PC-9 (cell line): Measurements from ENCODE around the gene TNK2. TPM values are rescaled to one million over a fixed set of nuclear protein-coding genes. Genes with fewer than 3 reads are reported as not detected.

ENCODE experiments used
- BruUV-seq: library from RNA; stranded (reverse); fragments of 400-500 nt; replicated peaks from 2 replicates; lab custom pipeline; 2021; lab: Mats Ljungman, UMichigan
- CTCF ChIA-PET: fragments of 300-600 bp; sonication (Branson Sonifier 250); formaldehyde crosslinking; loops from one replicate; lab custom pipeline; 2022; ENCODE audit warnings: antibody characterized with exemption; lab: Charles Lee
- POLR2A ChIA-PET: fragments of 300-600 bp; sonication (Branson Sonifier 250); formaldehyde crosslinking; loops from one replicate; lab custom pipeline; 2022; ENCODE audit warnings: antibody characterized with exemption; ENCODE audit not compliant: unreplicated experiment; lab: Charles Lee
- DNase-seq, 2 experiments: peaks; one replicate each; pipeline versions ENCODE4 v3.0.0 to v3.0.0-alpha.2; 2015 to 2022; ENCODE audit warnings: mixed read lengths in 1 of 2
- H2AFZ ChIP-seq: fragments of 200-600 bp; sonication (generic); 2 replicates; pipeline ENCODE4 v1.8.1; 2017; ENCODE audit warnings: antibody characterized with exemption
- H3F3A ChIP-seq: fragments of 200-600 bp; sonication (generic); 2 replicates; pipeline ENCODE4 v1.8.1; 2017; ENCODE audit warnings: antibody characterized with exemption, mild to moderate bottlenecking, low read depth; ENCODE audit not compliant: insufficient read depth
- H3K27ac ChIP-seq: fragments of 200-600 bp; sonication (generic); 2 replicates; pipeline ENCODE4 v1.6.1; 2016; ENCODE audit warnings: mixed run types
- H3K27me3 ChIP-seq: fragments of 200-600 bp; sonication (generic); 2 replicates; pipeline ENCODE4 v1.6.1; 2016; ENCODE audit warnings: low read depth, mixed run types; ENCODE audit not compliant: insufficient read depth
- H3K36me3 ChIP-seq: fragments of 200-600 bp; sonication (generic); 2 replicates; pipeline ENCODE4 v1.6.1; 2016; ENCODE audit warnings: low read depth, mixed run types
- H3K4me1 ChIP-seq: fragments of 200-600 bp; sonication (generic); replicated peaks from 2 replicates; pipeline ENCODE4 v1.6.1; 2016; ENCODE audit warnings: mixed run types; ENCODE audit not compliant: insufficient read depth
- H3K4me2 ChIP-seq: fragments of 200-600 bp; sonication (generic); 2 replicates; pipeline ENCODE4 v1.6.1; 2017; ENCODE audit warnings: mixed run types
- H3K4me3 ChIP-seq: fragments of 200-600 bp; sonication (generic); 2 replicates; pipeline ENCODE4 v1.6.1; 2016; ENCODE audit warnings: mixed run types
- H3K79me2 ChIP-seq: fragments of 200-600 bp; sonication (generic); 2 replicates; pipeline ENCODE4 v1.6.1; 2017; ENCODE audit warnings: low read depth, mixed run types
- H3K9me2 ChIP-seq: fragments of 200-600 bp; sonication (generic); 2 replicates; pipeline ENCODE4 v1.8.1; 2017; ENCODE audit warnings: mild to moderate bottlenecking; ENCODE audit not compliant: insufficient read depth
- H3K9me3 ChIP-seq: fragments of 200-600 bp; sonication (generic); 2 replicates; pipeline ENCODE4 v1.8.1; 2016; ENCODE audit warnings: low read depth; ENCODE audit not compliant: insufficient read depth
- H4K20me1 ChIP-seq: fragments of 200-600 bp; sonication (generic); 2 replicates; pipeline ENCODE4 v1.8.1; 2017; ENCODE audit not compliant: insufficient read depth
- CTCF ChIP-seq: fragments of 200-600 bp; sonication (generic); conservative IDR thresholded peaks from 2 replicates; pipeline ENCODE4 v1.6.1; 2017; ENCODE audit warnings: mixed run types, antibody characterized with exemption, mild to moderate bottlenecking, moderate library complexity
- EZH2 ChIP-seq: fragments of 200-600 bp; sonication (generic); IDR thresholded peaks from 2 replicates; pipeline ENCODE4 v1.8.0; 2017; ENCODE audit warnings: antibody characterized with exemption, low read depth
- intact Hi-C: fragments of 100-400 bp; cut with micrococcal nuclease; formaldehyde crosslinking; loops from one replicate; pipeline ENCODE4 v1.10.0; 2022; ENCODE audit not compliant: unreplicated experiment
- total RNA-seq: library from RNA; stranded (reverse); gene quantifications from 2 replicates; pipeline ENCODE4 v1.2.3, GENCODE V29; 2021

TNK2 gene
- total RNA-seq, 1 experiment from 2014 or later, result 118 TPM

- ChIA-PET CTCF (no interaction called here), POLR2A (interaction anchor here (0.7 to 1.2 kb wide), 2 partner anchors 11 to 118 kb away, joined by 8 read pairs; no protein-coding TSS in a partner anchor)
- DNase-seq, result no peak
- Histone ChIP-seq H3F3A (peaks cover 54% of the 10 kb centered on the region), H3K9me3 (no peaks in the 10 kb centered on the region), H3K4me3 (peak overlapping the region; percentile 69; the same call in 1 of the 2 replicates), H3K9me2 (no peaks in the 10 kb centered on the region), H4K20me1 (no peaks in the 10 kb centered on the region), H3K36me3 (0 out of 2 replicates have a peak, but pooled peaks cover 5% of the 10 kb centered on the region), H2AFZ (no peak overlapping the region), H3K79me2 (peaks cover 39% of the 10 kb centered on the region), H3K4me1 (peaks cover 79% of the 10 kb centered on the region), H3K4me2 (peak overlapping the region; percentile 89), H3K27ac (peak overlapping the region; percentile 95), H3K27me3 (no peaks in the 10 kb centered on the region)
- BruUV-seq, result no TSS peak
- intact Hi-C loops, result loop anchor here (1.0 to 2.0 kb wide), 4 partner anchors 17 to 123 kb away; partner anchors contain the start of gene MUC20
- TF ChIP-seq EZH2 (no peak), CTCF (no peak)
Measured at GRCh38 chr3:195820901-195821300, 87.5 kb downstream of the TNK2 start.

GRCh38 chr3:195820186-195820585 lies 88.2 kb downstream of the TNK2 start:
- Histone ChIP-seq H3K27ac (peak overlapping the region; percentile 95), H3K9me2 (no peaks in the 10 kb centered on the region), H3K4me3 (no peak overlapping the region; the same call in 1 of the 2 replicates), H3K9me3 (no peaks in the 10 kb centered on the region), H3K4me2 (peak overlapping the region; percentile 89), H3K79me2 (peaks cover 32% of the 10 kb centered on the region), H3K36me3 (no peaks in the 10 kb centered on the region), H3K4me1 (peaks cover 79% of the 10 kb centered on the region), H2AFZ (no peak overlapping the region), H4K20me1 (no peaks in the 10 kb centered on the region), H3F3A (peaks cover 52% of the 10 kb centered on the region), H3K27me3 (no peaks in the 10 kb centered on the region)
- no peak for TF ChIP-seq EZH2
- TF ChIP-seq CTCF, result no peak
- DNase-seq, result no peak
- intact Hi-C loops, result loop anchor here (2.0 kb wide), 1 partner anchor 99 kb away; the partner anchor contains the start of gene MUC20
- no TSS peak for BruUV-seq
- POLR2A ChIA-PET, result no interaction called here
- CTCF ChIA-PET, result no interaction called here

DNA sequence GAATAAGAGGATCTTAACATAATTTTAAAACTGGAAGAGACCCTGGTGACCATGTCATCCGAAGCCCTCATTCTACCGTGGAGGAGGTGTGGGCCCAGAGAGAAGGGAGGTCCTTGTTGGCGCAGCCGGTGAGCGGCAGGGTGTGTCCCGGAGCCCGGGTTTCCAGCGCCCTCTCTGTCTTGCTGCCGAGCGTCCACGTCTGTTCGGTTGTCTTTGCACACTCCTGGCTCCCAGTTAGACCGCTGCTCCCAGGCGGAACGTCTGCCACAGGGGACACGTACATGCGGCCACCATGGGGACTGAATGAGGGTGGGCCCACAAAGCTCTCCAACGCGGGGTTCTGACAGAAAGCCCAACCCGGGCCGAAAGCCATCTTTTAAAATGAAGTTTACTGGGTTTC lies 90.0 kb downstream of the TNK2 start:
- Histone ChIP-seq H3K4me3 (no peak overlapping the region), H3K9me2 (no peaks in the 10 kb centered on the region), H3K4me1 (peaks cover 81% of the 10 kb centered on the region), H2AFZ (no peak overlapping the region), H3K27ac (no peak overlapping the region), H3F3A (peaks cover 49% of the 10 kb centered on the region), H4K20me1 (no peaks in the 10 kb centered on the region), H3K4me2 (peak overlapping the region; percentile 2; the same call in 1 of the 2 replicates), H3K79me2 (peaks cover 21% of the 10 kb centered on the region), H3K27me3 (no peaks in the 10 kb centered on the region), H3K9me3 (no peaks in the 10 kb centered on the region), H3K36me3 (no peaks in the 10 kb centered on the region)
- no peak for DNase-seq
- CTCF ChIA-PET, result no interaction called here
- POLR2A ChIA-PET, result no interaction called here
- TSS peak; percentile 3 for BruUV-seq
- intact Hi-C loops, result no loop called here
- TF ChIP-seq EZH2 (no peak), CTCF (no peak)
